SU-DHL-6 (cell line): ENCODE results near the gene KRT78.

Source experiments
- H2AFZ ChIP-seq: fragments of 200-600 bp; sonication (generic); 2 replicates; pipeline ENCODE4 v1.6.1; 2014; ENCODE audit warnings: low read depth, mild to moderate bottlenecking, moderate library complexity, mixed read lengths, antibody characterized with exemption, low read length; ENCODE audit not compliant: severe bottlenecking
- H3F3A ChIP-seq: fragments of 200-600 bp; shearing (Covaris generic); 2 replicates; pipeline ENCODE4 v1.6.0; 2016; ENCODE audit warnings: antibody characterized with exemption, mild to moderate bottlenecking; ENCODE audit not compliant: insufficient read depth
- H3K27ac ChIP-seq: fragments of 200-600 bp; sonication (generic); 2 replicates; pipeline ENCODE4 v1.5.1; 2016; ENCODE audit warnings: low read depth, mild to moderate bottlenecking, low read length, moderate library complexity, mixed read lengths
- H3K27me3 ChIP-seq: fragments of 200-600 bp; sonication (generic), shearing (Covaris generic); 2 replicates; pipeline ENCODE4 v1.6.0; 2014; ENCODE audit warnings: mild to moderate bottlenecking, low read length
- H3K36me3 ChIP-seq: fragments of 200-600 bp; sonication (generic); 2 replicates; pipeline ENCODE4 v1.6.1; 2014; ENCODE audit warnings: mild to moderate bottlenecking, low read length, mixed read lengths
- H3K4me2 ChIP-seq: fragments of 300-600, 200-600 bp; shearing (Covaris generic), sonication (generic); 2 replicates; pipeline ENCODE4 v1.6.0; 2014; ENCODE audit warnings: low read length, low read depth, mild to moderate bottlenecking; ENCODE audit not compliant: poor library complexity, severe bottlenecking
- H3K4me3 ChIP-seq: fragments of 200-600 bp; sonication (generic); 2 replicates; pipeline ENCODE4 v1.5.1; 2014; ENCODE audit warnings: antibody characterized with exemption, low read length, mild to moderate bottlenecking, mixed read lengths; ENCODE audit not compliant: insufficient read depth, poor library complexity, severe bottlenecking
- H3K79me2 ChIP-seq: fragments of 200-600 bp; sonication (generic); 2 replicates; pipeline ENCODE4 v1.6.1; 2014; ENCODE audit warnings: mild to moderate bottlenecking, low read length, moderate library complexity; ENCODE audit not compliant: insufficient read depth
- H3K9ac ChIP-seq: fragments of 200-600 bp; sonication (generic); 2 replicates; pipeline ENCODE4 v1.7.0; 2014; ENCODE audit warnings: mild to moderate bottlenecking, low read length
- H3K9me2 ChIP-seq: fragments of 200-600 bp; sonication (generic); replicated peaks from 2 replicates; pipeline ENCODE4 v1.6.1; 2014; ENCODE audit warnings: low read length; ENCODE audit not compliant: insufficient read depth
- H3K9me3 ChIP-seq: fragments of 200-600 bp; sonication (generic); 2 replicates; pipeline ENCODE4 v1.6.1; 2014; ENCODE audit warnings: low read length, mixed read lengths; ENCODE audit not compliant: insufficient read depth
- H4K20me1 ChIP-seq: fragments of 200-600 bp; sonication (generic); 2 replicates; pipeline ENCODE4 v1.6.1; 2014; ENCODE audit warnings: low read depth, mild to moderate bottlenecking, antibody characterized with exemption, low read length, moderate library complexity, mixed read lengths
- EZH2phosphoT487 ChIP-seq: fragments of 200-600 bp; sonication (generic), shearing (Covaris generic); conservative IDR thresholded peaks from 2 replicates; pipeline ENCODE4 v1.6.1; 2018; ENCODE audit warnings: mild to moderate bottlenecking, antibody characterized with exemption, low read length, moderate library complexity, mixed read lengths
- TF ChIP-seq, protein P1 (sequence below): fragments of 200-600 bp; sonication (generic); IDR thresholded peaks from one replicate; pipeline ENCODE4 v1.5.1; 2017; ENCODE audit warnings: antibody characterized with exemption, mild to moderate bottlenecking, low read length, moderate library complexity; ENCODE audit not compliant: insufficient read depth, poor library complexity, severe bottlenecking

Gene KRT78

DNA sequence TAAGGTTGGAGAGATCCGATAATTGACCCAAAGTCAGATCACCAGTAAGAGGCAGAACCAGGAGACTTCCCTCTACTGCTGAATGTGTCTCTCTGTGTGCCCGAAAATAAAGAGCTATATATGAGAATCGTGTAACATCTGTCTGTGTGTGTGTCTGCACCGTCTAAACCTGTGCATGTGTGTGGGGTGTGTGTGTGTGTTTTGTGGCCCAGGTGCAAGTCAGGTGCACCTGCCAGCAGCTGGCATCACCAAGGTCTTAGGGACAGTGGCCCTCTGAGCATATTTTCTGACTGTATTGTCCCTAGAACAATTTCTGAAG lies 24.7 kb upstream of the KRT78 start:
- Histone ChIP-seq H3K9me2 (no peaks in the 10 kb centered on the region), H3K9ac (no peak overlapping the region), H3K36me3 (no peaks in the 10 kb centered on the region), H3K4me3 (no peak overlapping the region), H2AFZ (no peak overlapping the region), H3K27ac (no peak overlapping the region), H3K27me3 (no peaks in the 10 kb centered on the region), H3K79me2 (no peaks in the 10 kb centered on the region), H3F3A (no peaks in the 10 kb centered on the region), H3K4me2 (peak overlapping the region; percentile 25), H4K20me1 (no peaks in the 10 kb centered on the region), H3K9me3 (no peaks in the 10 kb centered on the region)
- no peak for TF ChIP-seq EZH2phosphoT487
- TF ChIP-seq, protein P1, sequence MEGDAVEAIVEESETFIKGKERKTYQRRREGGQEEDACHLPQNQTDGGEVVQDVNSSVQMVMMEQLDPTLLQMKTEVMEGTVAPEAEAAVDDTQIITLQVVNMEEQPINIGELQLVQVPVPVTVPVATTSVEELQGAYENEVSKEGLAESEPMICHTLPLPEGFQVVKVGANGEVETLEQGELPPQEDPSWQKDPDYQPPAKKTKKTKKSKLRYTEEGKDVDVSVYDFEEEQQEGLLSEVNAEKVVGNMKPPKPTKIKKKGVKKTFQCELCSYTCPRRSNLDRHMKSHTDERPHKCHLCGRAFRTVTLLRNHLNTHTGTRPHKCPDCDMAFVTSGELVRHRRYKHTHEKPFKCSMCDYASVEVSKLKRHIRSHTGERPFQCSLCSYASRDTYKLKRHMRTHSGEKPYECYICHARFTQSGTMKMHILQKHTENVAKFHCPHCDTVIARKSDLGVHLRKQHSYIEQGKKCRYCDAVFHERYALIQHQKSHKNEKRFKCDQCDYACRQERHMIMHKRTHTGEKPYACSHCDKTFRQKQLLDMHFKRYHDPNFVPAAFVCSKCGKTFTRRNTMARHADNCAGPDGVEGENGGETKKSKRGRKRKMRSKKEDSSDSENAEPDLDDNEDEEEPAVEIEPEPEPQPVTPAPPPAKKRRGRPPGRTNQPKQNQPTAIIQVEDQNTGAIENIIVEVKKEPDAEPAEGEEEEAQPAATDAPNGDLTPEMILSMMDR = no peak

DNA sequence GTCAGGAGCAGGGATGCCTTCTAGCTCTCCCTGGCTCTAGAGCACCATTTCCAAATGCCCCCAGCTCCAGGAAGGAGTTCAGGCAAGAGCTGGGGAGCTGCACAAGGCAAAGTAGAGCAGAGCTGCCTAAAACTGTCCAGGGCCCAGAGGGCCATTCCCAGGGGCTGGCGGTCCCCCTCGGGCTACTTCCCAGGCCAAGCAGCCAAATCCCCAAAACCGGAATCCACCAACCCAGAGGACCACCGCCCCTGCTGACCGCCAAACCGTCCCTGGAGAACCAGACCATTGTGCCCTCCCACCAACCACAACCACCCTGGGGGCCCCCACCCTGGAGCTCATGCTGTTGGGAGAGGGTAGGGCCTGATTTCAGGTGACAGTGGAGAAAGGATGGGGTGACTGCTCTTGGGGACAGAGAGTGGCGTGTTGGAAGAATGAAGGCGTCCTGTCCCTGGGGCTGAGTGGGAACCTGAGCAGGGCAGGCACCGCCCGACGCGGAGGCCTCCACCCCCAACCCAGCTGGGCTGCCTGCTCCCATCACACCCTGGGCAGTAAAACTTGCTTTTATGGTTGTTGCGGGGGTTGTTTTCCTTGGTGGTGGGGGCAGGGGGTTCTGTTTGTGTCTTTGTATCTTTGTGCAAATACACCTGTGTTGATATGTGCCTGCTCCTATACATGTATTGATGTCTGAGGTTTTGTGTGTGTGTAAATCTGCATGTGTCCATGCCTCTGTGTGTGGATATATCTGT lies 24.0 kb upstream of the KRT78 start:
- H3K9ac ChIP-seq = no peak overlapping the region
- TF ChIP-seq, protein P1 = no peak
- no peak for TF ChIP-seq EZH2phosphoT487

DNA sequence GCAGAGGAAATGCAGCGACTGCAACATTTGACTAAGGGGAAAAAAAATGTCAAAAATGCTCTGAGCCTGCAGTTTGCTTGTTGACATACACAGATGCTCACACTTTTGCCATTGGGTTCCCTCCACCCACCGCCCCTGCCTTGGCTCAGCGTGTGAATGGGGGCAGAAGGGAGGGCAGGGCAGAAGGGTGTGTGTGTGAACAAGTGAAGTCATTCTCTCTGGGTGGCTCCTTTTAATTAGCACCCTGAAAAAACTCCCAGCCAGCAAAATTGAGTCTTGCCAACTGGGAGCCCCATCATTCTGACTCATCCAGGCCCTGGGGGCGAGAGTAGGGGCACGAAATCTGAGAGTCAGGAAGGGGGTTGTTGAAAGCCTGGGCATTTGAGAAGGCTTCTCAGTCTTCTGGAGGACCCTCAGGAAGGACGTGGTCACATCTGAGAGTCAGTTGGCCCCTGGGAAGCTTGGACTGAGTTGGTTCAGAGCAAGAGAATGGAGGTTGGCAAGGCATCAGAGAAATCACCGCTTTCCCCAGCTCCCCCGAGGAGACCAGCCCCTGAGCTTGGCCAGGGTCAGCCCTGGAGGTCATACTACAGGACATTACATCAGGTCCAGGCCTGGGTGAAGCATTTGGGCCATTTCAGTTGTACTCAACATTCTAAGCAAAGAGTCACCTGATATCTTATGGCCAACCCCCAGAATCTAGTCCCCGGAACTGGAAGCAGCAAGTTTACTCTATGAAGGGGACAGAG lies 22.7 kb upstream of the KRT78 start:
- Histone ChIP-seq H3K9ac (no peak overlapping the region), H3K27ac (no peak overlapping the region), H3K9me2 (no peaks in the 10 kb centered on the region), H3K27me3 (no peaks in the 10 kb centered on the region), H3K4me3 (no peak overlapping the region), H3K4me2 (no peak overlapping the region), H3K9me3 (no peaks in the 10 kb centered on the region), H3K79me2 (no peaks in the 10 kb centered on the region), H3K36me3 (no peaks in the 10 kb centered on the region), H4K20me1 (no peaks in the 10 kb centered on the region), H3F3A (no peaks in the 10 kb centered on the region), H2AFZ (no peak overlapping the region)
- TF ChIP-seq, protein P1 = no peak
- no peak for TF ChIP-seq EZH2phosphoT487

More for the DNA sequence above, 24.0 kb upstream of the KRT78 start:
- no peaks in the 10 kb centered on the region for H3K9me3 ChIP-seq
- H3K27me3 ChIP-seq = no peaks in the 10 kb centered on the region
- H4K20me1 ChIP-seq = no peaks in the 10 kb centered on the region
- no peaks in the 10 kb centered on the region for H3F3A ChIP-seq
- no peak overlapping the region for H3K4me2 ChIP-seq
- H3K4me3 ChIP-seq = no peak overlapping the region
- H2AFZ ChIP-seq = no peak overlapping the region
- H3K9me2 ChIP-seq = no peaks in the 10 kb centered on the region
- H3K27ac ChIP-seq = no peak overlapping the region
- no peaks in the 10 kb centered on the region for H3K36me3 ChIP-seq
- no peaks in the 10 kb centered on the region for H3K79me2 ChIP-seq
